Measurements from ENCODE around the gene ZNF423. TPM values are rescaled to one million over a fixed set of nuclear protein-coding genes. Genes with fewer than 3 reads are reported as not detected.

Gene ZNF423
- polyA plus RNA-seq, 1 experiment: 0.11 TPM

GRCh38 chr16:49524216-49524946 is 331.5 kb downstream of the ZNF423 start:
- H3K9me3 ChIP-seq (ENCODE audit: control insufficient read depth, insufficient read depth, low read length): no peaks in the 10 kb centered on the region
- no peak overlapping the region for H3K27ac ChIP-seq (ENCODE audit: low read depth, low read length)
- CTCF ChIA-PET: interaction anchor here (0.5 to 1.1 kb wide), 2 partner anchors 32 kb away, joined by 3 to 4 read pairs; no protein-coding TSS in a partner anchor
- TF ChIP-seq CTCF (IDR thresholded peaks at IDR 0.05; ENCODE audit: low read depth, low read length): no peak
- POLR2A ChIA-PET: no interaction called here
- H3K4me3 ChIP-seq (ENCODE audit: low read depth, low read length): no peak overlapping the region
- DNase-seq (ENCODE audit: low read depth, low spot score): no peak
- H3K27me3 ChIP-seq (ENCODE audit: control insufficient read depth, insufficient read depth, low read length): peaks cover 2% of the 10 kb centered on the region

- Histone ChIP-seq H3K27ac (ENCODE audit: low read depth, low read length) (no peak overlapping the region), H3K4me3 (ENCODE audit: low read depth, low read length) (no peak overlapping the region), H3K27me3 (ENCODE audit: control insufficient read depth, insufficient read depth, low read length) (peaks cover 2% of the 10 kb centered on the region), H3K9me3 (ENCODE audit: control insufficient read depth, insufficient read depth, low read length) (no peaks in the 10 kb centered on the region)
- POLR2A ChIA-PET: no interaction called here
- CTCF ChIA-PET: no interaction called here
- no peak for TF ChIP-seq CTCF (IDR thresholded peaks at IDR 0.05; ENCODE audit: low read depth, low read length)
- DNase-seq (ENCODE audit: low read depth, low spot score): no peak
These were observed 332.3 kb downstream of the ZNF423 start for GRCh38 chr16:49523435-49524159.

- CTCF ChIA-PET: no interaction called here
- H3K27me3 ChIP-seq (ENCODE audit: control insufficient read depth, insufficient read depth, low read length): no peaks in the 10 kb centered on the region
- no peaks in the 10 kb centered on the region for H3K9me3 ChIP-seq (ENCODE audit: control insufficient read depth, insufficient read depth, low read length)
- no peak for TF ChIP-seq CTCF (IDR thresholded peaks at IDR 0.05; ENCODE audit: low read depth, low read length)
- H3K27ac ChIP-seq (ENCODE audit: low read depth, low read length): no peak overlapping the region
- no peak for DNase-seq (ENCODE audit: low read depth, low spot score)
- H3K4me3 ChIP-seq (ENCODE audit: low read depth, low read length): no peak overlapping the region
- POLR2A ChIA-PET: no interaction called here
These were observed 334.1 kb downstream of the ZNF423 start for GRCh38 chr16:49521734-49522325.

- POLR2A ChIA-PET: no interaction called here
- CTCF ChIA-PET: no interaction called here
- Histone ChIP-seq H3K4me3 (ENCODE audit: low read depth, low read length) (no peak overlapping the region), H3K9me3 (ENCODE audit: control insufficient read depth, insufficient read depth, low read length) (no peaks in the 10 kb centered on the region), H3K27ac (ENCODE audit: low read depth, low read length) (no peak overlapping the region), H3K27me3 (ENCODE audit: control insufficient read depth, insufficient read depth, low read length) (no peaks in the 10 kb centered on the region)
- TF ChIP-seq CTCF (IDR thresholded peaks at IDR 0.05; ENCODE audit: low read depth, low read length): no peak
- no peak for DNase-seq (ENCODE audit: low read depth, low spot score)
These were observed 335.3 kb downstream of the ZNF423 start for GRCh38 chr16:49520492-49521038.

- H3K4me3 ChIP-seq (ENCODE audit: low read depth, low read length): no peak overlapping the region
- TF ChIP-seq CTCF (IDR thresholded peaks at IDR 0.05; ENCODE audit: low read depth, low read length): no peak
- H3K27ac ChIP-seq (ENCODE audit: low read depth, low read length): no peak overlapping the region
- H3K27me3 ChIP-seq (ENCODE audit: control insufficient read depth, insufficient read depth, low read length): no peaks in the 10 kb centered on the region
- POLR2A ChIA-PET: no interaction called here
- CTCF ChIA-PET: no interaction called here
- H3K9me3 ChIP-seq (ENCODE audit: control insufficient read depth, insufficient read depth, low read length): no peaks in the 10 kb centered on the region
- DNase-seq (ENCODE audit: low read depth, low spot score): no peak
These were observed 336.2 kb downstream of the ZNF423 start for GRCh38 chr16:49519741-49520140.
